ENCODE measurements around the gene TRPC6.

DNA sequence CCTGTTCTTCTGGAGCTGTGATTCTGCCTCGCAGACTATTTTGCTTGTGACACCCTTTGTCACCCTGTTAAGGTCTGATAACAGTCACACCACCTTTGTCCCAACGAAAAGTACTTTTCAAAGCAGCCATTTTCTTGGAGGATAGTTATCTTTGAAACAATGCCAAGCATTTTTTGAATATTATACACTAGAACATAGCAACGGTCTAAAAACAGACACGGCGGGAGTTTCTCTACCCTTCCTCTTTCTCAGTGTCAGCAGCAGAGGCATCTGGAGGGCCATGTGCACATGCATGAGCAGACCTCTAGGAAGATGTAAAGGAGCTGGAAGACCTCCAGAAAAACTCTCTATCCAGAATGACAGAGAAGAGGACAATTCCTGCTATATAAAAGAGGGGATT lies 86.5 kb downstream of the TRPC6 start:
- no peak for TF ChIP-seq POLR2A (IDR thresholded peaks at IDR 0.05)
- TF ChIP-seq, protein P1, sequence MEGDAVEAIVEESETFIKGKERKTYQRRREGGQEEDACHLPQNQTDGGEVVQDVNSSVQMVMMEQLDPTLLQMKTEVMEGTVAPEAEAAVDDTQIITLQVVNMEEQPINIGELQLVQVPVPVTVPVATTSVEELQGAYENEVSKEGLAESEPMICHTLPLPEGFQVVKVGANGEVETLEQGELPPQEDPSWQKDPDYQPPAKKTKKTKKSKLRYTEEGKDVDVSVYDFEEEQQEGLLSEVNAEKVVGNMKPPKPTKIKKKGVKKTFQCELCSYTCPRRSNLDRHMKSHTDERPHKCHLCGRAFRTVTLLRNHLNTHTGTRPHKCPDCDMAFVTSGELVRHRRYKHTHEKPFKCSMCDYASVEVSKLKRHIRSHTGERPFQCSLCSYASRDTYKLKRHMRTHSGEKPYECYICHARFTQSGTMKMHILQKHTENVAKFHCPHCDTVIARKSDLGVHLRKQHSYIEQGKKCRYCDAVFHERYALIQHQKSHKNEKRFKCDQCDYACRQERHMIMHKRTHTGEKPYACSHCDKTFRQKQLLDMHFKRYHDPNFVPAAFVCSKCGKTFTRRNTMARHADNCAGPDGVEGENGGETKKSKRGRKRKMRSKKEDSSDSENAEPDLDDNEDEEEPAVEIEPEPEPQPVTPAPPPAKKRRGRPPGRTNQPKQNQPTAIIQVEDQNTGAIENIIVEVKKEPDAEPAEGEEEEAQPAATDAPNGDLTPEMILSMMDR (IDR thresholded peaks at IDR 0.05), result no peak
